CD4-positive, alpha-beta T cell treated with Interleukin-1 beta for 1 hour (primary cell): ENCODE results near the gene ZNF398.
"Not testable (repeated sequence)": the region's sequence is repeated elsewhere in the genome, so short reads cannot be mapped to it uniquely, and the experiment has no call there.

Experiments
- DNase-seq, 2 donors: peaks; one replicate each; pipeline ENCODE4 v3.0.0-alpha.2; 2020 to 2022

ZNF398 gene

DNA sequence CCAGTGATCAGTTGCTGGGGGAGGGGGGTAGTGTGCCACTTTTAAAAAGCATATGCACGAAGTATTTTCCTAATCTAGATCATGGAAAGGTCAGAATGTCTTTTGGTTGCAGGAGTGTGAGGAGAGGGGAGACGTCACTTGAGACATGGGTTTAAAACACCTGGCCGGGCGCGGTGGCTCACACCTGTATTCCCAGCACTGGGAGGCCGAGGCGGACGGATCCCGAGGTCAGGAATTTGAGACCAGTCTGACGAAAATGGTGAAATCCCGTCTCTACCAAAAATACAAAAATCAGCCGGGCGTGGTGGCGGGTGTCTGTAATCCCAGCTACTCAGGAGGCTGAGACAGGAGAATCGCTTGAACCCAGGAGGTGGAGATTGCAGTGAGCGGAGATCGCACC lies 79.1 kb downstream of the ZNF398 start:
- not testable (repeated sequence) for DNase-seq

DNA sequence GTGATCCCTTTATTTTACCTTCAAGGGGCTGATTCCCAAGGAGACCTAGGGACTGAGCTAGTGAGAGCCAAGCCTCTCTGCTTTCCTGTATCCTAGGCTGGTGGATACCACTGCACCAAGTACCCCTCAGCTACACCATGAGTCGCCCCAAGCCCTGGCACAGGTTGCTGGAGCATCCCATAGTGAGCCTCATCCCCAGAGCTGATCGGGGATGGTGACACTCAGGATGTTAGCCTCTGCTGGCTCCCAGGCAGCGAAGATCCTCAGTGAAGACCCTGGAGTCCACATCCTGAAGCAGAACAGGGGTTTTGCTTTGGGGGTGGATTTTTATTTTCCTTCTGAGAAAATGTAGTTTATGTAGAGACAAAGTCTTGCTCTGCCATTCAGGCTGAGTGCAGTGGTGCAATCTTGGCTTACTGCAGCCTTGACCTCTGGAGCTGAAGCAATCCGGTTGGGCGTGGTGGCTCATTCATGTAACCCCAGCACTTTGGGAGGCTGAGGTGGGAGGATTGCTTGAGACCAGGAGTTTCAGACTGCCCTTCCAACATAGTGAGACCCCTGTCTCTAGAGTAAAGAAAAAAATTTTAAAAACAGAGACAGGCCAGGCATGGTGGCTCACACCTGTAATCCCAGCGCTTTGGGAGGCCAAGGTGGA lies 79.7 kb downstream of the ZNF398 start:
- no peak for DNase-seq

DNA sequence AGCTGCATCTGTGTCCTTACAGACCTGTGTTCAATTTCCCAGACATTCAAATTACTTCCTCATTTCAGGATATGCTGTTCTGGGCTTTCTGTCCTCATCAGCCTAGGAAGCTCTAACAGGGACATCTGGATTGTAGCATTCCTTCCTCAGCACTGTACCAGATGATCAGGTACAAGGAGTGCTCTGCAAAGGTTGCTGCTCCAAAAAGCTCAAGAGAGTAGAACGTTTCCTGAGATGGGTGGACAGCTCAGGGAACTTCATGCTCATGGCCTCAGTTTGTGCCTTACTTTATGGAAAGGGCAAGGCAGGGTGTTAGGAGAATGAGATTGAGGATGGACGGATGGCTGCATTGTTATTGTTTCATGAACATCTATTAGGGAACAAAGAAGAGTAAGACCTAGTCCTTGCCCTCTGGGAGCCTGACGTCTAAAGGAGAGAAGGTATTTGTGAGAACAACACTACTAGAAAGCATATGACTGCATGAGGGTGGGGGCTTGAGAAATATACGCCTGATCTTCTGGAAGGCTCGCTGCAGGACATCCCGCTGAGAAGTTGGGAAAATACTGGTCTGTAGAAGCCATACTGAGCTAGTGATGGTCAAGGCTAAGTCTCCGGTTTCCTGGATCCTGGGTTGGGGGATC lies 81.7 kb downstream of the ZNF398 start:
- DNase-seq, result no peak

DNA sequence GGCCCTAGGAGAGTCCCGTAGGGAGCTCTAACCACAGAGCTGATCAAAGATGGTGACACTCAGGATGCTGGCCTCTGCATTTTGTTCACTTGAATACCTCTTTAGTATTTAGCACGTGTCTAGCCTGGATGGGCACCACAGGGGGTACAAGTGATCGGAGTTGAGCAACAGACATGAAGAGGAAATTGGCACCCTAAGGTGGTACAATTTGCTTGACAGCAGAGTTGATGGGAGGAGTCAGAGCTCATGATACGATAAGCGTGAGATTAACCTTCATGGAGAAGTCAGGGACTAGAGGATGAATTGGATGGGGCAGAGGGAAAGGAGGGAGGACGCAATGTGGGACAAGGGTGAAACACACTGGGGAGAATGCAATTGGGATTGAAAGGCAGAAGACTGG lies 82.3 kb downstream of the ZNF398 start:
- no peak for DNase-seq

DNA sequence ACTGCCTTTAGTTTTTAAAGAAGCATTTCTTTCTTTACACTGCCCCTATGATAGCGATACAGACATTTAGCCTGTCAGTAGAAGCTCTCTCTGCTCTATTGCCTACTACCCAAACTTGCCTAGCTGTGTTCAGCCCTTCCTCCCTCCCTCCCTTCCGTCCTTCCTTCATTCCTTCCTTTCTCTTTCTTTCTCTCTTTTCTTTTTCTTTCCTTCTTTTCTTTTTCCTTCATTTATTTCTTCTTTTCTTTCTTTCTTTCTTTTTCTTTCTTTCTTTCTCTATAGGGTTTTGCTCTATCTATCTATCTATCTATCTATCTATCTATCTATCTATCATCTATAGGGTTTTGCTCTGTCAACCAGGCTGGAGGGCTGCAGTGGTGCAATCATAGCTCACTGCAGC lies 85.1 kb downstream of the ZNF398 start:
- DNase-seq, result no peak
